ENCODE measurements around the gene NKAIN2.
"Not testable (repeated sequence)": the region's sequence is repeated elsewhere in the genome, so short reads cannot be mapped to it uniquely, and the experiment has no call there.

The NKAIN2 gene

DNA sequence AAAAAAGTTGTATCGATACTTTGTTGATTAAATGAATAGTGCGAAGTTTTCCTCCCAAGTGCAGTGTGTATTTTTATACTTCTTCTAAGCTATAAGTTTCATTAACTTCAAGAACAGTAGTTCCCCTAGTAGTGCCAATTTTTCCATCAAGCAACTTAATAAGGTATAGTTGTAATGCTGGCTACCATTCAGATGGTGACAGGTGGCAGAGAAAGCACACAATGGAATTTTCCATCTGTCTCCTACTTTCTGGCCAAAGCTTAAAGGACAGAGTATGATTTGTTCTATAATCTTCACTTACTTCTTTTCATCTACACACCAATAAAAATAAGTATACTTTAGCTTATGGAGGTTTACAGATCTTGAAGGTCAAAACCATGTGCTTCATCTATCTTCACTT, 431.1 kb downstream of the NKAIN2 start:
- in situ Hi-C loops (cut with HindIII; ENCODE audit: low sequenced_read_pairs), result no loop called here
- no peak for DNase-seq (ENCODE audit: low read depth)
- no peak overlapping the region for H3K4me3 ChIP-seq (ENCODE audit: low read depth, low read length)
- TF ChIP-seq, protein P1, sequence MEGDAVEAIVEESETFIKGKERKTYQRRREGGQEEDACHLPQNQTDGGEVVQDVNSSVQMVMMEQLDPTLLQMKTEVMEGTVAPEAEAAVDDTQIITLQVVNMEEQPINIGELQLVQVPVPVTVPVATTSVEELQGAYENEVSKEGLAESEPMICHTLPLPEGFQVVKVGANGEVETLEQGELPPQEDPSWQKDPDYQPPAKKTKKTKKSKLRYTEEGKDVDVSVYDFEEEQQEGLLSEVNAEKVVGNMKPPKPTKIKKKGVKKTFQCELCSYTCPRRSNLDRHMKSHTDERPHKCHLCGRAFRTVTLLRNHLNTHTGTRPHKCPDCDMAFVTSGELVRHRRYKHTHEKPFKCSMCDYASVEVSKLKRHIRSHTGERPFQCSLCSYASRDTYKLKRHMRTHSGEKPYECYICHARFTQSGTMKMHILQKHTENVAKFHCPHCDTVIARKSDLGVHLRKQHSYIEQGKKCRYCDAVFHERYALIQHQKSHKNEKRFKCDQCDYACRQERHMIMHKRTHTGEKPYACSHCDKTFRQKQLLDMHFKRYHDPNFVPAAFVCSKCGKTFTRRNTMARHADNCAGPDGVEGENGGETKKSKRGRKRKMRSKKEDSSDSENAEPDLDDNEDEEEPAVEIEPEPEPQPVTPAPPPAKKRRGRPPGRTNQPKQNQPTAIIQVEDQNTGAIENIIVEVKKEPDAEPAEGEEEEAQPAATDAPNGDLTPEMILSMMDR (IDR thresholded peaks at IDR 0.05; ENCODE audit: low read depth, low read length, missing control alignments), result no peak

DNA sequence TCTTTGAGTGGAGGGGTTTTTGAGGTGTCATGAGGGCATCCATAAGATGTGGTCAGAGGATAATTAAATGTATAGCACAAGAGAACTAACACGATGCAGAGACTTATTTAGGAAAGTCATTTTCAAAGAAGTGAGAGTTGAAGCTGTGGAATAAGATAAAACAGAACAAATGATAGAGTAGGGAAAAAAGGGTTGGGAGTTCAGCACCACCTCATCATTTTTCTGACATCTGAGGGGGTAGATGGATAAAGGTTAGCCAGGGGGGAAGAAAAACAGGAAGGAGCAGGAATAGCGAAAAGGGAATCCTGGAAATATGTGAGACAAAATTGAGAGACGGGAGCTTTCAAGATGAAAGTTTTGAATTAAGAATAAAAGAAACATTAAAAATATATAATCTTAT, 434.2 kb downstream of the NKAIN2 start:
- TF ChIP-seq, protein P1 (IDR thresholded peaks at IDR 0.05; ENCODE audit: low read depth, low read length, missing control alignments), result no peak
- in situ Hi-C loops (cut with HindIII; ENCODE audit: low sequenced_read_pairs), result no loop called here
- H3K4me3 ChIP-seq (ENCODE audit: low read depth, low read length), result no peak overlapping the region
- DNase-seq (ENCODE audit: low read depth), result no peak

DNA sequence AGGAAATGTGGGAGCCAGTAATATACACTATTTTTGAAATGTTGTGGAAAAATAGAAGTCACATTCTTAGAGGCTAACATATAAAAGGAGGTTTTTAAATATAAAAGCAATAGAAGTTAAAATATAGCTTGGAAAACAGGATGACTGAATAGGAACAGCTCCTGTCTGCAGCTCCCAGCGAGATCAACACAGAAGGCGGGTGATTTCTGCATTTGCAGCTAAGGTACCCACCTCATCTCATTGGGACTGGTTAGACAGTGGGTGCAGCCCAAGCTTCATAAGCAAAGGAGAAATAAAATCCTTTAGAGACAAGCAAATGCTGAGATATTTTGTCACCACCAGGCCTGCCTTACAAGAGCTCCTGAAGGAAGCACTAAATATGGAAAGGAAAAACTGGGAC, 434.7 kb downstream of the NKAIN2 start:
- DNase-seq (ENCODE audit: low read depth); in situ Hi-C loops (cut with HindIII; ENCODE audit: low sequenced_read_pairs); H3K4me3 ChIP-seq (ENCODE audit: low read depth, low read length): not testable (repeated sequence)

DNA sequence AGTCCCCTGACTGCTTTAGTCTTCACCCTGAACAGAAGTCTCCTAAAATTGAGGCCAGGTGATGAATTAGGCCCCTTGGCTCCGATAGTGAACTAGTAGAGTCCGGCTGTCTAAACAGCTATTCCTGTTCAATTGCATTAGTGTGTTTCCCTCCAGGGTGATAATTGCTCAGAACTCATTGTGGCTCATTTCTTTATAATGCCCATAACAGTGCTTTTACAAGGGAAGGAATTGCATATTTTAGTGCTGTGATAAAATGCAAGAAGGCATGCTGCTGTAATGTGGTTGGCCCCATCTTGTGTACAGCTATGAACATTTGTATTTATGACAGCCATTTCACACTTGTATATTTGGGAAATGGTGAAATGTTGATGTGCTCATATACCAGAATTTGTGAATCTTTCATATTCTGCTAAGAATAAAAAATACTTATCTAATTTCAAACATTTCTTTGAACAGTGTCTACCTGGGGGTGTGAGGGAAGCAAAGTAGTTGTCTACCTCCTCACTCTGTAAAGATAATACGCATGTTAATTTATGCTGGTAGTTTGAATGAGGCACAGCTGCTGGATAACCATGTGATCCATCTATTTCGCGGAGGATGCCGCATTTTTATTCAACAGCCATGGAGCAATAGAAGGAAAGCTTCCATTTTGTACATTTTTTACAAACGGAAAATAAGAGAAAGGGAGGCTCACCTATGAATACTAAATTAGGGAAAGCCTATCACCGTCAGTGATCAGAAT, 451.4 kb downstream of the NKAIN2 start:
- H3K4me3 ChIP-seq (ENCODE audit: low read depth, low read length), result no peak overlapping the region
- in situ Hi-C loops (cut with HindIII; ENCODE audit: low sequenced_read_pairs), result no loop called here
- TF ChIP-seq, protein P1 (IDR thresholded peaks at IDR 0.05; ENCODE audit: low read depth, low read length, missing control alignments), result no peak
- DNase-seq (ENCODE audit: low read depth), result no peak

DNA sequence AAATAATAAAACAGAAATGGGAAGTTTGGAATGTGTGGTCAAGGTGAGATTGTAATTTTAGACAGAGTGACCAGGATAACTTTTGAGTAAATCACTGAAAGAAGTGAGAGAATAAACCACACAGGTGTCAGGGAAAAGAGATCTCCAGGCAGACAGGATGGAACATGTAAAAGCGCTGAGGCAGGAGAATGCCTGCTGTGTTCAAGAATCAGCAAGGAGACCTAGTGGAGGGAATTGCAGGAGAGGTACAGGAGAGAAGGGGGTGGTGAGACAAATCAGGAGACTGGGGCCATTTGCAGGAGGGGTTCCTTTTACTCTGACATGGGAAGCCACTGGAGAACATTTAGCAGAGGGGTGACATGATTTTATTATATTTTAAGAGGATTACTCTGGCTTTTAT, 456.7 kb downstream of the NKAIN2 start:
- in situ Hi-C loops (cut with HindIII; ENCODE audit: low sequenced_read_pairs), result no loop called here
- H3K4me3 ChIP-seq (ENCODE audit: low read depth, low read length), result no peak overlapping the region
- no peak for DNase-seq (ENCODE audit: low read depth)
- TF ChIP-seq, protein P1 (IDR thresholded peaks at IDR 0.05; ENCODE audit: low read depth, low read length, missing control alignments), result no peak

DNA sequence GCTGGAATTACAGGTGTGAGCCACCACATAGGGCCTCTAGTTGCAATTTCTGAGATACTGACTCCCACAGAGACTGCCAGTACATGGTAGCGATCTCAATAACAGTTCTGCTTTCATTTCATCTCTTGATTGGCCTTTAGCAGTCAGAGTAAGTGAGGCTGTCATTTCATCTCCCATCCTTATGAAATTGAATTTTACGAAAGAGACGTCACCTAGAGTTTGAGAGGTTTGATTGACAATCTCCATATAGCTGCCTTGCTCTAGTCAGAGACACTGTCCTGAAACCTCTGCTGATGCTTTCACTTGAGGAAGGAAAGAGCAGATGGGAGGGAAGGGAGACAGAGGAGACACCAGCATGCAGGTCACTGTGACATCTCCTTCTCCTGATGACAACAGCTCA, 466.1 kb downstream of the NKAIN2 start:
- no peak overlapping the region for H3K4me3 ChIP-seq (ENCODE audit: low read depth, low read length)
- TF ChIP-seq, protein P1 (IDR thresholded peaks at IDR 0.05; ENCODE audit: low read depth, low read length, missing control alignments), result no peak
- in situ Hi-C loops (cut with HindIII; ENCODE audit: low sequenced_read_pairs), result no loop called here
- DNase-seq (ENCODE audit: low read depth), result no peak

DNA sequence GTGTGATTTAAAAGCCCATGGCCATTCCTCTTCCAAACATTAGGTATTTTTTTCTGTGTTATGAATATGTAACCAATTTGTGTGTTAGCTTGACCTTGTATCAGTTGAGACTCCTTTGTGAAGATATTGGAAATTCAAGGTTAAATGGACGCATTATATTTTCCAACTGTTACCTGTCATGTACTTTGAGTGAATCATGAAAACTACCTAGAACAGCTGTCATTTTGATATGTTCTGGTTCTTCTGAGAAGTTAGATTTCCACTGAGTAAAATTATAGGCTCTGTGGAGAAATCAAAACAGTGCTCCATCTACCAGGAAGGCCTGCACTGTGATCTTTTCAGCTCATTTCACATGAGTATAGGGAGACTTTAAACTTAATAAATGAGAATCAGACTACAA, 470.0 kb downstream of the NKAIN2 start:
- DNase-seq (ENCODE audit: low read depth), result no peak
- TF ChIP-seq, protein P1 (IDR thresholded peaks at IDR 0.05; ENCODE audit: low read depth, low read length, missing control alignments), result no peak
- in situ Hi-C loops (cut with HindIII; ENCODE audit: low sequenced_read_pairs), result no loop called here
- no peak overlapping the region for H3K4me3 ChIP-seq (ENCODE audit: low read depth, low read length)
